HG03097 (cell line): Measurements from ENCODE around the gene PSKH1.

Experiments
- ATAC-seq: cut with Tn5 transposase; IDR thresholded peaks from one replicate; pipeline ENCODE4 v1.9.1; 2021; ENCODE audit not compliant: unreplicated experiment, low FRiP score

The PSKH1 gene

GRCh38 chr16:67864594-67864993, 28.5 kb upstream of the PSKH1 start:
- no peak for ATAC-seq

GRCh38 chr16:67865318-67865717, 27.7 kb upstream of the PSKH1 start:
- ATAC-seq = no peak

- ATAC-seq = no peak
Measured at GRCh38 chr16:67868290-67868689, 24.8 kb upstream of the PSKH1 start.

- no peak for ATAC-seq
Measured at GRCh38 chr16:67869653-67870052, 23.4 kb upstream of the PSKH1 start.

GRCh38 chr16:67871256-67871655, 21.8 kb upstream of the PSKH1 start:
- ATAC-seq = no peak

GRCh38 chr16:67872131-67872630, 20.9 kb upstream of the PSKH1 start:
- ATAC-seq = no peak

GRCh38 chr16:67872631-67873434, 20.2 kb upstream of the PSKH1 start, which contains the start of gene EDC4:
EDC4 (plus strand) TSS chr16:67873052; CDS start chr16:67873262, 210 bp downstream.
- peak; percentile 64 for ATAC-seq

GRCh38 chr16:67873435-67874370, 19.4 kb upstream of the PSKH1 start:
- ATAC-seq = no peak

GRCh38 chr16:67874372-67874771, 18.7 kb upstream of the PSKH1 start:
- no peak for ATAC-seq

GRCh38 chr16:67877064-67877463, 16.0 kb upstream of the PSKH1 start:
- ATAC-seq = no peak

- ATAC-seq = no peak
Measured at GRCh38 chr16:67878232-67878631, 14.8 kb upstream of the PSKH1 start.

GRCh38 chr16:67878846-67879245, 14.2 kb upstream of the PSKH1 start:
- ATAC-seq = no peak

- ATAC-seq = no peak
Measured at GRCh38 chr16:67879462-67879861, 13.6 kb upstream of the PSKH1 start.

- ATAC-seq = no peak
Measured at GRCh38 chr16:67879936-67880335, 13.1 kb upstream of the PSKH1 start.

- no peak for ATAC-seq
Measured at GRCh38 chr16:67880584-67880983, 12.5 kb upstream of the PSKH1 start.

GRCh38 chr16:67881621-67882161, 11.4 kb upstream of the PSKH1 start:
- ATAC-seq = no peak

GRCh38 chr16:67882374-67883145, 10.5 kb upstream of the PSKH1 start:
- ATAC-seq = no peak

- ATAC-seq = no peak
Measured at GRCh38 chr16:67883146-67883871, 9.7 kb upstream of the PSKH1 start.

- no peak for ATAC-seq
Measured at GRCh38 chr16:67883872-67884261, 9.2 kb upstream of the PSKH1 start.

GRCh38 chr16:67884684-67885083, 8.4 kb upstream of the PSKH1 start, which contains the start of gene NRN1L:
NRN1L (plus strand) TSS chr16:67884885; CDS start chr16:67884904, 19 bp downstream.
- ATAC-seq = no peak
